NCI-H446 (cell line): ENCODE data around the gene A1CF.
"Not testable (repeated sequence)": the region's sequence is repeated elsewhere in the genome, so short reads cannot be mapped to it uniquely, and the experiment has no call there.

Experiments used
- DNase-seq, 2 experiments: peaks; one replicate each; lab custom pipeline; 2025; lab: John Stamatoyannopoulos, UW

A1CF gene

DNA sequence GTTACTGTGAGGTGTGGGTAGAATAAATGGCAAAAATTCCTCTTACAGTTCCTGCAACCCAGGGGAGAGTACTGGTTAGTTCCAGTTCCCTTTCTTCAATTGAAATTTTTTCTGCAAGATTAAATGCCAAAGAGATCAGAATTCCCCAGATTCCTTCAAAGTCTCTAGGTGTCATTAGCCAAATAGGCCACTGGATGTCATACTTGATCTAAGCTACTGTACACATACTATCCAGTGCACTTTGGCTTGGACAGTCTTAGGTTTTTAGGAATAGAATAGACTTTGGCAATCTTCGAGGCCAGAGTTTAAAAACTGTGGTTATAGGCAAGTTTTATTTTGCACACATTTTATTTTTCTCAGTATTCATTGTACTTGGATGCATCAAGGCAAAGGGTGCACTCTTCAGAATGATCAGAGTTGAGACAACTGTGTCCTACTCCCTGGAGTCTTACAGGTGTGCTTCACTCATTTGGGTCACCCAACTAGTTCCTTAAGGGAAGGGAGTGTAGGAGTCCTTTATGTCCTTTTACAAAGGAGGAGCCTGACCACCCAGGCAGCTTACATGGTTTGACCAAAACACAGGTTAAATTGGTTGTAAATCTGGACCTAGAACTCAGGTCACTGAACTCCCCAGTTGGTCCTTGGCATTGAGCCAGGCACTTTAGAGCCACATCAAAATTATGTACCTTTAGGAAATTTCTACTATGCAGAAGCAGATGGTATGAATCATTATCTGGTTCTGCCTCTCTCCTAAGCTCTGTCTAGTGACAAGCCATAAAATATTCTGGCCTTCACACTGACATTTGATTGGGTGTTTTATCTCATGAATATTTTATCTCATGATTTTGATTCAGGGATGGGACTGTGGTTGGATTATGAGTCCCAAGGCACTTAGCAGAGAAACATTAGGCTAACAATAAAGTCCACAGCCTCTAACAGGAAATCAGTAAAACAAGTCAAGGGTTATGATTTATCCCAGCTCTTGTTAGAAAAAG lies 96.2 kb downstream of the A1CF start:
- DNase-seq, result no peak

DNA sequence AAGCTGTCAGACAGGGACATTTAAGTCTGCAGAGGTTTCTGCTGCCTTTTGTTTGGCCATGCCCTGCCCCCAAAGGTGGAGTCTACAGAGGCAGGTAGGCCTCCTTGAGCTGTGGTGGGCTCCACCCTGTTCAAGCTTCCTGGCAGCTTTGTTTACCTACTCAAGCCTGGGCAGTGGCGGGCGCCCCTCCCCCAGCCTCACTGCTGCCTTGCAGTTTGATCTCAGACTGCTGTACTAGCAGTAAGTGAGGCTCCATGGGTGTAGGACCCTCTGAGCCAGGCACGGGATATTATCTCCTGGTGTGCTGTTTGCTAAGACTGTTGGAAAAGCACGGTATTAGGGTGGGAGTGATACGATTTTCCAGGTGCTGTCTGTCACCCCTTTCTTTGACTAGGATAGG lies 97.5 kb downstream of the A1CF start:
- DNase-seq, result not testable (repeated sequence)

DNA sequence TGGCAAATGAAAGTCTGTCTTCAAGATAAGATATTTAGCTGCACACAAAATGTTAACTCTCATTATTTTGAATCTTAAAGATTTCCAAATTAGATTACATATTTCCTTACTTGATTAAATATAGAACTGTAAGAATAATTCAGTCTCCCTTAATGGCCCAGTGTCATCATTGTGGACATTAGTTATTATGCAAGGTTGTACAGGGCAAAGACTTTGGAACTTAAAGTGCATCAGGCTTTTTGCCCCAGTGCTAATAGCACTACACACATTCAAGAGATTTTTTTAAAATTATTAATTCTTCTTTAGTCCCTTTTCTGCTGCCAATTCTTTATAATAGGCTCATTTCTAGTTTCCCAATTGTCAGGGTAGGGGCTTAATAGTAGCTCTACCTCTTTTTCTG lies 103.4 kb downstream of the A1CF start:
- not testable (repeated sequence) for DNase-seq

DNA sequence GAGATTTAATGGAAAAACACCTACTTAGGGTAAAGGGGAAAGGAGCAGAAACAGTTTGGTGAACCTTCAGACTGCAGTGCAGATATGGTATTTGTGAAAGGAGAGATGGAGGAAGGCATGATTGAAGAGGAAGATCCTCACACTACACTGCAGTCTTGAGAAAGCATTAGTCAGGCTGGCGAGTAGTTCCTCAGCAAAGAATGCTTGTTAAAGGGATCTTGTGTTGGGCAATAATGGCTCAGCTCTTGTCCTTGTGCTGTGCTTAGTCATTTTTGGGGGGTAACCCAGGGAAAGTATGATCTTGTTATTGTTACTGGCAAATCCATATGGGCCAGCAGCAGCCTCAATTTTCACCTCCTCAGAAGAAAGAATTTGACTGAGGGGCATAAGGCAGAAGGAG lies 105.4 kb downstream of the A1CF start:
- not testable (repeated sequence) for DNase-seq

DNA sequence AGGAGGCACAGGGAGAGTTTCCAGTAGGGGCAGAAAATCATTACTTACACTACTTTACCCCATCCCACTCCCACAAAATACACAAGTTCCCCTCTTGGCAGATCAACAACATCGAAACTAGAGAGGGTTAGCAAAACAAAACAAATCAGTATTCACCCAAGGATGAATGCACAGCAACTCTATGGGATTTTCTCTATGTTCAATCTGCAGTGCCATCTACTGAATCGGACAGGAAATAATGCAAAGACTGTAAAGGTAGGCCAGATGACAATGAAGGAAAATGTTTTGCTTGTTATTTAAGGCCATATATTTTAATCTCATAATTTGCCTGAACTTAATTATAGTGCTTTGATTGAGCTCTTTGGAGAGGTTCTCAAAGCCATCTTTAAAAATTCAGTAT lies 110.6 kb downstream of the A1CF start:
- not testable (repeated sequence) for DNase-seq

DNA sequence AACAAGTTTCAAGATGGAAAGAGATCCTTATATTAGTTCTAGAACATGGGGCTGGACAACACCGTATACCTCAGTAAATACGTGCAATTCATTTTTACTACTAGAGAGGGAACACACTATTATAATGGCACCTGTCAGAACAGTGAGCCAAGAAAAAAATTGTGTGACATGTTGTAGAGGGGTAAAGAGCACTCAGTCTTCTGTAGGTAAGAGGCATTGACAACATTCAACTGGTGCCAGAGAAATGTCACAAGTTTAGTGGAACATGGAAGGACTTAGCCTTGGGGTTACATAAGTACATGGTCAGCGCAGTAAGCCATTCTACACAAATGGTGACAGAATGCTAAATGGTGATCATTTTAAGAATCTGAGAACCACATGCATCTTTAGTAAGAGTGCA lies 113.4 kb downstream of the A1CF start:
- DNase-seq, result not testable (repeated sequence)

DNA sequence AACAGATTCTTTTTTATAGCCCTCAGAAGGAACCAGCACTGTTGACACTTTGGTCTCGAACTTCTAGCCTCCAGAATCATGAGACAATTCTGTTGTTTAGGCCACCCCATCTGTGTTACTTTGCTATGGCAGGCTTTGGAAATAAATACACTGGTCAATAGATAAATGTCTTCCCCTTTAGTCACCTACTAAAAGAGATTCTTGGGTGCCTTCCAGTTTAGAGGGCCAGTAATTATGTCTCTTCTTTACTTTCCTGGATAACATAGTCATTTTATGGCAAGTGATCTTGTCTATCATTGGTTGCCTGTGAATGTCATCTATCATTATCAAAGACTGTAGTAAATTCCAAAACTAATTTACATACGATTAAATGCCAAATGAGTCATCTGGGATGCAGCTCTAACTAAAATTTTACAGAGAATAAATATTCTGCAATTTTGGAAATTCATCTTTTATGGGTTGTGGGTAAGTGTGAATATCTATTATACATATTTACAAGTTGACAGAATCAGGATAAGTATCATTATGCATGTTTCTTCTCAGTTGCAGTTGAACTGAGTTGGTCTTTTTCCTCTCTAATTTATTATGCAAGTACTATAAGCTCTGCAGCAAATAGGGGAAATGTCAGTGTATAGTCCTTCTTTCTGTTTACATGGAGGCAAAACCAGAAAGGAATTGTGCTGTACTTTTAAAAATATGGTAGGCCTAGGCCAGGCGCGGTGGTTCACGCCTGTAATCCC lies 118.5 kb downstream of the A1CF start:
- DNase-seq, result not testable (repeated sequence)
